ENCODE results near the gene SHLD2. TPM values are rescaled to one million over a fixed set of nuclear protein-coding genes. Genes with fewer than 3 reads are reported as not detected.

SHLD2 gene
- 22.5 and 50.1 TPM in 2 replicates for total RNA-seq

GRCh38 chr10:87094373-87095235, at the start of gene SHLD2, which contains the start of gene GLUD1:
SHLD2 (plus strand) TSS chr10:87095206; CDS start chr10:87151355, 56,149 bp downstream.
GLUD1 (minus strand) TSS chr10:87094843; CDS start chr10:87094769, 74 bp downstream.

GRCh38 chr10:87225148-87225547, 130.1 kb downstream of the SHLD2 start, which contains the start of gene NUTM2A:
NUTM2A (plus strand) TSS chr10:87225448; CDS start chr10:87225831, 383 bp downstream.

Other genes starting within 250 kb of the SHLD2 start
- gene MMRN2, start 137.6 kb upstream of the SHLD2 start, total RNA-seq: 0.88 and 2.0 TPM in 2 replicates
- 3.3 and 3.9 TPM in 2 replicates for gene SNCG, start 136.6 kb upstream of the SHLD2 start, total RNA-seq
- gene ADIRF, start 126.7 kb upstream of the SHLD2 start, total RNA-seq: 1.0 TPM in 1 of 2 replicates, not detected in the other
- not detected in 2 replicates for gene FAM25A, start 74.9 kb upstream of the SHLD2 start, total RNA-seq
- 189 and 290 TPM in 2 replicates for gene GLUD1, start 363 bp upstream of the SHLD2 start, total RNA-seq
- gene NUTM2A, start 130.2 kb downstream of the SHLD2 start, total RNA-seq: 0.66 and 0.86 TPM in 2 replicates

Measured in placental pericyte (primary cell).